Upper lobe of left lung (tissue), 6 donors: Measurements from ENCODE around the gene TGFBR3. TPM values are rescaled to one million over a fixed set of nuclear protein-coding genes. Genes with fewer than 3 reads are reported as not detected.

Experiments used
- ATAC-seq, 2 donors: fragments of 200-7000 bp; cut with Tn5 transposase; one replicate each; pipeline ENCODE4 v1.9.1; 2022; ENCODE audit warnings: mild to moderate bottlenecking in 2 of 2, moderate library complexity in 2 of 2; ENCODE audit not compliant: low FRiP score in 2 of 2
- DNase-seq, 2 donors: peaks; one replicate each; pipeline ENCODE4 v3.0.0-alpha.2; 2019 to 2020
- H3K27ac ChIP-seq, 4 donors: fragments of 200-600 bp; sonication (generic); one replicate each; pipeline ENCODE4 v1.5.1; 2016 to 2019
- H3K27me3 ChIP-seq, 4 donors: fragments of 200-600 bp; sonication (generic); one replicate each; pipeline ENCODE4 v1.5.1; 2017 to 2019
- H3K36me3 ChIP-seq, 4 donors: fragments of 200-600 bp; sonication (generic); one replicate each; pipeline ENCODE4 v1.5.1; 2016 to 2019
- H3K4me1 ChIP-seq, 4 donors: fragments of 200-600 bp; sonication (generic); one replicate each; pipeline ENCODE4 v1.5.1; 2018 to 2019
- H3K4me3 ChIP-seq, 4 donors: fragments of 200-600 bp; sonication (generic); one replicate each; pipeline ENCODE4 v1.5.1; 2017 to 2019; ENCODE audit warnings: mild to moderate bottlenecking in 2 of 4, moderate library complexity in 1 of 4
- H3K9me3 ChIP-seq, 4 donors: fragments of 200-600 bp; sonication (generic); one replicate each; pipeline ENCODE4 v1.5.1; 2018 to 2019
- CTCF ChIP-seq, 6 experiments: fragments of 450-650 bp in 4 of 6; fragments of 200-600 bp in 2 of 6; sonication (generic) in 2 of 6; IDR thresholded peaks; one replicate each; pipeline ENCODE4 v1.5.1; 2016 to 2019; ENCODE audit warnings: antibody characterized with exemption in 6 of 6
- EP300 ChIP-seq, 4 donors: sonication (generic); formaldehyde crosslinking; IDR thresholded peaks; one replicate each; pipeline ENCODE4 v1.5.1; 2017; ENCODE audit warnings: antibody characterized with exemption in 4 of 4, control low read depth in 2 of 4
- POLR2A ChIP-seq, 4 donors: fragments of 450-650 bp; IDR thresholded peaks; one replicate each; pipeline ENCODE4 v1.5.1; 2016 to 2017; ENCODE audit warnings: antibody characterized with exemption in 4 of 4, mild to moderate bottlenecking in 2 of 4
- POLR2AphosphoS5 ChIP-seq, 2 donors: sonication (generic); formaldehyde crosslinking; IDR thresholded peaks; one replicate each; pipeline ENCODE4 v1.5.1; 2017; ENCODE audit warnings: antibody characterized with exemption in 2 of 2
- WGBS, 2 donors: methylation state at CpG; one replicate each; pipeline ENCODE4 v1.1.5; 2017 to 2018; 5-methylcytosine and 5-hydroxymethylcytosine counted together
- total RNA-seq, 6 donors: library from RNA; depleted of rRNA in 4 of 6; stranded (reverse); fragments of >200 nt in 4 of 6; gene quantifications; one replicate each; pipeline versions ENCODE4 v1.1.0 to v1.2.1, GENCODE V29; 2016 to 2021
- donor health status: DM: no; HTN: no; CAD: no; lungs with moderate emphysema.
- donor health status: DM: no; HTN: yes; CAD: no; lungs with severe emphysema.

Gene TGFBR3
- total RNA-seq, 6 donors from 2014 or later: 33.5 to 78.3 (median 57.1) TPM

- ATAC-seq (no peak), DNase-seq (no peak)
- Histone ChIP-seq H3K9me3 (no peaks in the 10 kb centered on the region), H3K4me1 (peaks cover 11 to 63% (median 42%) of the 10 kb centered on the region in 4 donors), H3K36me3 (peaks cover 0 to 15% (median 0%) of the 10 kb centered on the region in 4 donors), H3K4me3 (no peak overlapping the region), H3K27ac (peak overlapping the region in 2 of 4 donors; percentile 17 to 28), H3K27me3 (no peaks in the 10 kb centered on the region)
- WGBS, 2 donors: 87 to 93% methylated on average over 5 of the region's 5 CpGs
- TF ChIP-seq CTCF (IDR thresholded peaks at IDR 0.05) (no peak), EP300 (IDR thresholded peaks at IDR 0.05) (no peak), POLR2A (IDR thresholded peaks at IDR 0.05) (no peak)
Measured at GRCh38 chr1:91793189-91793588, 92.8 kb downstream of the TGFBR3 start.

- peaks cover 0 to 15% (median 0%) of the 10 kb centered on the region in 4 donors for H3K36me3 ChIP-seq
- no peaks in the 10 kb centered on the region for H3K9me3 ChIP-seq
- TF ChIP-seq POLR2AphosphoS5 (IDR thresholded peaks at IDR 0.05): peak in 1 of 2 donors; percentile 47
- peak in 1 of 4 donors; percentile 42 for TF ChIP-seq EP300 (IDR thresholded peaks at IDR 0.05)
- TF ChIP-seq POLR2A (IDR thresholded peaks at IDR 0.05): no peak
- no peak for TF ChIP-seq CTCF (IDR thresholded peaks at IDR 0.05)
- no peaks in the 10 kb centered on the region for H3K27me3 ChIP-seq
- no peak overlapping the region for H3K4me3 ChIP-seq
- H3K27ac ChIP-seq: peak overlapping the region in 3 of 4 donors; percentile 33 to 39 (median 34)
- DNase-seq: no peak
- no peak for ATAC-seq
- H3K4me1 ChIP-seq: peaks cover 15 to 63% (median 41%) of the 10 kb centered on the region in 4 donors
- WGBS, 2 donors: 53 to 56% methylated on average over 8 of the region's 8 CpGs
Measured at GRCh38 chr1:91792489-91793071, 93.4 kb downstream of the TGFBR3 start.

GRCh38 chr1:91791691-91792488 is 94.1 kb downstream of the TGFBR3 start:
- Histone ChIP-seq H3K4me1 (peaks cover 15 to 64% (median 38%) of the 10 kb centered on the region in 4 donors), H3K9me3 (no peaks in the 10 kb centered on the region), H3K4me3 (no peak overlapping the region), H3K36me3 (peaks cover 0 to 12% (median 0%) of the 10 kb centered on the region in 4 donors), H3K27me3 (no peaks in the 10 kb centered on the region), H3K27ac (peak overlapping the region; percentile 31 to 39 (median 34))
- ATAC-seq (no peak), DNase-seq (no peak)
- TF ChIP-seq POLR2AphosphoS5 (IDR thresholded peaks at IDR 0.05): no peak
- no peak for TF ChIP-seq POLR2A (IDR thresholded peaks at IDR 0.05)
- WGBS, 2 donors: 51 to 67% methylated on average over 8 of the region's 8 CpGs

- Histone ChIP-seq H3K4me1 (peaks cover 15 to 60% (median 34%) of the 10 kb centered on the region in 4 donors), H3K36me3 (peaks cover 0 to 11% (median 0%) of the 10 kb centered on the region in 4 donors), H3K27me3 (no peaks in the 10 kb centered on the region), H3K4me3 (no peak overlapping the region), H3K27ac (peak overlapping the region in 2 of 4 donors; percentile 33 to 39), H3K9me3 (no peaks in the 10 kb centered on the region)
- DNase-seq (no peak), ATAC-seq (no peak)
- 80 to 100% methylated on average over 1 of the region's 1 CpG for WGBS, 2 donors
- TF ChIP-seq CTCF (IDR thresholded peaks at IDR 0.05) (no peak), POLR2AphosphoS5 (IDR thresholded peaks at IDR 0.05) (no peak), EP300 (IDR thresholded peaks at IDR 0.05) (no peak), POLR2A (IDR thresholded peaks at IDR 0.05) (no peak)
Measured at GRCh38 chr1:91791103-91791502, 94.8 kb downstream of the TGFBR3 start.

- 50 to 80% methylated on average over 1 of the region's 1 CpG for WGBS, 2 donors
Measured at GRCh38 chr1:91790392-91790791, 95.6 kb downstream of the TGFBR3 start.

More at GRCh38 chr1:91790392-91790791, 95.6 kb downstream of the TGFBR3 start:
- Histone ChIP-seq H3K27me3 (no peaks in the 10 kb centered on the region), H3K9me3 (no peaks in the 10 kb centered on the region), H3K27ac (peak overlapping the region in 1 of 4 donors; percentile 39), H3K4me1 (peaks cover 15 to 56% (median 32%) of the 10 kb centered on the region in 4 donors), H3K36me3 (peaks cover 0 to 6% (median 0%) of the 10 kb centered on the region in 4 donors), H3K4me3 (no peak overlapping the region)
- DNase-seq (no peak), ATAC-seq (no peak)
- TF ChIP-seq CTCF (IDR thresholded peaks at IDR 0.05) (no peak), POLR2A (IDR thresholded peaks at IDR 0.05) (no peak), EP300 (IDR thresholded peaks at IDR 0.05) (no peak), POLR2AphosphoS5 (IDR thresholded peaks at IDR 0.05) (no peak)
